ENCODE results near the gene FOXA1.

Gene FOXA1

DNA sequence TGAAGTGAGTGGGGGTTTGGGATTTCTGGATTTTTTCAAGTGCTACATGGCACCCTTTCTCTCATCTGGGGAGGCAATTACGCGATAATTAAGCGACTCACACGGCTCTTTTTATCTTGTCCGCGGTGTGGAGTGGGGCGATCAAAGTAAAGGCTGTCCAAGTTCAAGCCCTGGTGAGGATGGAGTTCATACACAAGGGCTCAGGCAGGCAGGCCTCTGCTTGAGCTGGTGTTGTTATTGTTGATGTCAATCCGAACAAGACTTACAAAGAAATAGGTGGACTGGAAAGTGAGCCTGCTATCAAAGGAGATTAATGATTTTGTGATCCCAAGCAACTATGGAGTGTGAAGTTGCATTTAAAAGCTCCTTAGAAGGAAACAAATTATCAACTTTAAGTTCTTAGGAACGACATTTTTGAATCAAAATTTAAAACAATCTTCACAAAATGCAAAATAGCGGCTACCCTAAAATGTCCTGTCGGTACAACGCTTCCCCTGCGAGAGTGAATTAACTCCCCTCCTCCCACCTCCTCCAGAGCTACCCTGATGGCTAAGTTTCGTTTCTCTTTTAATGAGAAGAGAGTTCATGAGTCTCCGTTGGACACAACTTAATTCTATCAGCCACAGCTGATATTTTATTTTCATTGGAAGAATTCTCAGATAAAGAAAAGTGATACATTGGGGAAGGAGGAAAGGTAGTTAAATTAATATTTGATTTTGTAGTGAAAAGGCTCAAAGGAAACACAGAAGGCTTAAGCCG lies 5.9 kb downstream of the FOXA1 start:
- H3K9me3 ChIP-seq (ENCODE audit: control insufficient read depth, low read length): no peaks in the 10 kb centered on the region
- no peak overlapping the region for H3K4me3 ChIP-seq (ENCODE audit: extremely low read depth, insufficient read depth, low read length, poor library complexity, severe bottlenecking)
- H3K36me3 ChIP-seq (ENCODE audit: control insufficient read depth, insufficient read depth, low read length): no peaks in the 10 kb centered on the region
- no peak overlapping the region for H3K27ac ChIP-seq (ENCODE audit: low read depth, low read length, severe bottlenecking)
- 0 to 2% methylated on average over 6 to 8 of the region's 16 CpGs for WGBS, 2 experiments (ENCODE audit: insufficient coverage in 2 of 2)
- peaks cover 11% of the 10 kb centered on the region for H3K4me1 ChIP-seq (ENCODE audit: control insufficient read depth, insufficient read depth, low read length, poor library complexity, severe bottlenecking)

DNA sequence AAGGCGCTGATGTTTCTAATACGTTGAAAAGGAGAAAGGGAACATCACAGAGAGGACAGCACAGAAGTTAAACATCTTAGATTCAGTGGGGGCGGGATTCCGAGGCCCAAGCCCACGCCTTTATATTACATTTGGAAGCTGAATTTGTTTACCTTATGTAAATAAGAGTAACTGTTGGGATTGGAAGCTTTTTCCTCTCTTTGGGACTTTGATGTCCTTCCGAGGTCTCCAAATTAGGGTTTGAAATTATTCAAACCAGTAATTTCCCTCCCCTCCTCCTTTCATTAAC lies 6.4 kb downstream of the FOXA1 start:
- Histone ChIP-seq H3K36me3 (ENCODE audit: control insufficient read depth, insufficient read depth, low read length) (no peaks in the 10 kb centered on the region), H3K4me3 (ENCODE audit: extremely low read depth, insufficient read depth, low read length, poor library complexity, severe bottlenecking) (no peak overlapping the region), H3K9me3 (ENCODE audit: control insufficient read depth, low read length) (no peaks in the 10 kb centered on the region), H3K27ac (ENCODE audit: low read depth, low read length, severe bottlenecking) (no peak overlapping the region), H3K4me1 (ENCODE audit: control insufficient read depth, insufficient read depth, low read length, poor library complexity, severe bottlenecking) (peaks cover 11% of the 10 kb centered on the region)
- WGBS, 2 experiments (ENCODE audit: insufficient coverage in 2 of 2): 0% methylated on average over 2 to 5 of the region's 6 CpGs

DNA sequence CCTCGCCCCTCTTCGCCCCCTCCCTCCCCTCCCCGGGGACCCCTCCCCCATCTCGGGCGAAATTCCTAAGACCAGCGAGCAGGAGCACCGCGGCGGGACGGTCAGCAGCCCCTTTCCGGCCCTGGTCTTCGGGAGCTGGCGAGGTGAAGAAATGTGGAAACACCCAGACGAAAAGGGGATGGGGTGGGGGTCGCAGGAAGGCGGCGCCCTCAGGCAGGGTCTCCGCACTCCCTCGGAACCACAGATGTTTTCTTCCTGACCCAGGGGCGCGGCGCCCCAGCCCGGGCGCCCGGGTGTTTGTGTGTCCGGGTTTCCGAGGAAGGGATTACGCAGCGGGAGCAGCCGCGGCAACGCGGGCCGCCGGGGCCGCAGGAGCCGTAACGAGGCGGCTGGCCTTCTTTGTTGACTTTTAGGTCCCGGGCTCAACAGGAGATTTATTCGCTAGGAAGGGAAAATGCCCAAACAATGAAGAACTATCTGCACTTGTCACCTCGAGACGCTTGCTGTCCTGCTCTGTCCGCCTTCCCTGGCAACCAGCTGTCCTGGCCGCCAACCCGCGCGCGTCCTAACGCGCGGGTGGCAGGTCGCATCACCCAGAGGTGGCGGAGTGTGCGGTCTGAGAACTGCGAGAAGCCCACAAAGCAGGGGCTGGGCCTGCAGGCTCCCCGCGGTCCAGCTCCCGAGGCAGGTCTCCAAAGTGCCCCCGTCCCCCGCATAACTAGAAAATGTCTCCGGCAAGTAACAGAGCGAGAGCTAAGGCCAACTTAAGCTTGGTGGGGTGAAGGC lies 7.0 kb downstream of the FOXA1 start:
- WGBS, 2 experiments (ENCODE audit: insufficient coverage in 2 of 2): 1% methylated on average over 44 to 48 of the region's 63 CpGs
- peaks cover 11% of the 10 kb centered on the region for H3K4me1 ChIP-seq (ENCODE audit: control insufficient read depth, insufficient read depth, low read length, poor library complexity, severe bottlenecking)

DNA sequence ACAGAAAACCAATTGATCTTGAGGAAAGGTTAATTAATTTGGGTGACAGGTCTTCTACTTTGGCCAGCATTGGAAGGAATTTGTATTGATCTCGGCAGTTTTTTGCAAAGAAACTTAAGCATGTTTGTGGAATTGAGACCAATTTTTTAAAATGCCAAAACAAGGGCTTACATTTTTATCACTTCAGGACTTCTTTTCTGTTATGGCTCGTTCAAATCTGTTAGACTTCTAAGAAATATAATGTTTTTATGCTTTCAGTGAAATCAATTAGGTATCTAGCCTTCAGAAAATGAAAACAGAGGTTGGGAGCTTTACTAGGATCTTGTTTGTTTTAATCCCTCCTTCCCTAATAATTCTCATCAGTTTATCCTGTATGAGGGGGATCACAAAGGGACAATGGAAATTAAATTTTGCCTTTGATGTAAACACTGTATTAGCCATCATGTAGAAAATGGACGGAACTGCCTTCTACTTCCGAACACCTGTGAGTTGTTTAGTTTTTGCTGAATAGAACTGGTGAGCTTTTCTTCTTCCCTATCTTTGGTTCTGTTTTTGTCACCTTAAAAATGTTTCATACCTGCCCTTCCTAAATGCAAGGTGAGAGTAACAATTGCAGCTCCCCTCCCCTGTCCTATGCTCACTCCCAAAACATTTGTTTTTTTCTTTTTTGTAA lies 7.8 kb downstream of the FOXA1 start:
- 0 to 7% methylated on average over 1 to 3 of the region's 4 CpGs for WGBS, 2 experiments (ENCODE audit: insufficient coverage in 2 of 2)
- no peaks in the 10 kb centered on the region for H3K36me3 ChIP-seq (ENCODE audit: control insufficient read depth, insufficient read depth, low read length)
- H3K27ac ChIP-seq (ENCODE audit: low read depth, low read length, severe bottlenecking): no peak overlapping the region
- H3K9me3 ChIP-seq (ENCODE audit: control insufficient read depth, low read length): no peaks in the 10 kb centered on the region
- peaks cover 11% of the 10 kb centered on the region for H3K4me1 ChIP-seq (ENCODE audit: control insufficient read depth, insufficient read depth, low read length, poor library complexity, severe bottlenecking)
- H3K4me3 ChIP-seq (ENCODE audit: extremely low read depth, insufficient read depth, low read length, poor library complexity, severe bottlenecking): no peak overlapping the region

More for the DNA sequence above, 7.0 kb downstream of the FOXA1 start:
- Histone ChIP-seq H3K36me3 (ENCODE audit: control insufficient read depth, insufficient read depth, low read length) (no peaks in the 10 kb centered on the region), H3K4me3 (ENCODE audit: extremely low read depth, insufficient read depth, low read length, poor library complexity, severe bottlenecking) (peak overlapping the region; percentile 25), H3K9me3 (ENCODE audit: control insufficient read depth, low read length) (no peaks in the 10 kb centered on the region), H3K27ac (ENCODE audit: low read depth, low read length, severe bottlenecking) (no peak overlapping the region)

DNA sequence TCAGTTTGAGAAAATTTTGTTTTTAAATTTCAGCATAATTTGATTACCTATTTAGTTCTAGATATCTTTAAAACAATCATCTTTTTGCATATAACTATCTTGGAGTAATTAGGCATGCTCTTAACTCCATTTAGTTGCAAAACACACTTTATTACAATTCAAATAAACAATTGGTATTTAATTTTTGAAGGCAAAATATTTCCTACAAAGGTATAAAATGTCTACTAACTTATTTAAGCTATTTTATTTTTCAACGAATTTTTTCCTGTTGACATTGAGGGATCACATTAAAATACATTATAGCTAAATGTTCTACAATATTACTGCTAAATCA lies 8.3 kb downstream of the FOXA1 start:
- no peak overlapping the region for H3K4me3 ChIP-seq (ENCODE audit: extremely low read depth, insufficient read depth, low read length, poor library complexity, severe bottlenecking)
- H3K4me1 ChIP-seq (ENCODE audit: control insufficient read depth, insufficient read depth, low read length, poor library complexity, severe bottlenecking): peaks cover 11% of the 10 kb centered on the region
- no peaks in the 10 kb centered on the region for H3K36me3 ChIP-seq (ENCODE audit: control insufficient read depth, insufficient read depth, low read length)
- no CpG with 5 or more reads among the region's 1 CpG for WGBS, 2 experiments (ENCODE audit: insufficient coverage in 2 of 2)
- no peak overlapping the region for H3K27ac ChIP-seq (ENCODE audit: low read depth, low read length, severe bottlenecking)
- no peaks in the 10 kb centered on the region for H3K9me3 ChIP-seq (ENCODE audit: control insufficient read depth, low read length)

DNA sequence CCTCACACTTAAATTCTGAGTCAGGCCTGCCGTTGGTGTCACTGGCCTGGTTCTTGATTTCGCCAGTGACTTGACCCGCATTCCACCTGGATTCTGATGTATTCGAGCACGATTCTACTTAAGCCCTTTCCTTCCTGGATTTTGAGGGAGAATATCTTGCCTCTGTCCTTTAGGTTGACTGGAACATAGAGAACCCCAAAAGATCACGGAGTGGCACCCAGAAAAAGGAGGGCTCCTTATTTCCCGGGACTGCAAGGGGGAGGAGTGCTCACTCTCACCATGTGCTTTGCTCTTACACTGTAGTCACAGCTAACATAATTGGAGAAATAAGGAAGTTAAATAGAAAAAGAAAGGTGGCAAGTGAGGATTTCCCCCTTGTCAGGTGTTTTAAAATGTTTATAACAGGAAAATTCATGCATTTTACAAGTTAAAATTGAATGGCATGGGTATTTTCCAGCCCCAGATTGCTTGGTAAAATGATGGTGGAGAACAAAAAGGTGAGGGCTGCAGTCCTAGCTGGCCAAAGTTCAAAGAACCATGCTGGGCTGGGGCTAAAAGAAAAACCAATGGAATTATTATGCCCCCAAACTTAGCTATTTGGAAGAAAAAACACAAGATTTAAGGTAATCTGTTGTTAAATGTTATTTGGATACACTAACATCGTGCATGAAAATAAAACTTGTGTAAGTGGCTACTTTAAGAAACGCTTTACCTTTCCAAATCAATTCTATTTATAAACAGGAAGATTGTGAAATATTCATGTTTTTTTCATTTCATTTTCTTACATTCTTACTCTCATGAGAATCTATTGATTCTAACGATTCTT lies 8.9 kb downstream of the FOXA1 start:
- Histone ChIP-seq H3K36me3 (ENCODE audit: control insufficient read depth, insufficient read depth, low read length) (no peaks in the 10 kb centered on the region), H3K4me3 (ENCODE audit: extremely low read depth, insufficient read depth, low read length, poor library complexity, severe bottlenecking) (no peak overlapping the region), H3K9me3 (ENCODE audit: control insufficient read depth, low read length) (no peaks in the 10 kb centered on the region), H3K4me1 (ENCODE audit: control insufficient read depth, insufficient read depth, low read length, poor library complexity, severe bottlenecking) (peaks cover 11% of the 10 kb centered on the region), H3K27ac (ENCODE audit: low read depth, low read length, severe bottlenecking) (no peak overlapping the region)
- 4% methylated on average over 4 to 7 of the region's 10 CpGs for WGBS, 2 experiments (ENCODE audit: insufficient coverage in 2 of 2)

DNA sequence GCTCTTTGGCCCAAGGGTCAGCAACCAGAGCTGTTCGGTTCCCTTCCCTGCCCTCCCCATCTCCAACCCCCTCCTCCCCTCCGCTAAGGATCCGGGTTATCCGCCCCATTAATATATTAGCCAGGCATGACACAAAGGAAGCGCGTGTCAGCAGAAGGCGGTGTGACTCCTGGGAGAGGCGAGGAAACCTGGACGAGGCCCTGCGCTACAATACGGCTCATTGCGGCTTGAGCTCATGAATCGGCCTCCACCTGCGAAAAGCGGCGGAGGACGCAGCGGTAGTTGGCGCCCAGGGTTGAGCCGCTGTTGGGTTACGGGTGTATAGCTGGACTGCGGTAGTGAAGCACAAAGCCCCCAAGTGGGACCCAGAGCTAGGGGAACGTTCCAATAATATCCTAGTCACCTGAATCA lies 9.9 kb downstream of the FOXA1 start:
- no peak overlapping the region for H3K4me3 ChIP-seq (ENCODE audit: extremely low read depth, insufficient read depth, low read length, poor library complexity, severe bottlenecking)
- 1 to 2% methylated on average over 17 to 20 of the region's 23 CpGs for WGBS, 2 experiments (ENCODE audit: insufficient coverage in 2 of 2)
- H3K9me3 ChIP-seq (ENCODE audit: control insufficient read depth, low read length): no peaks in the 10 kb centered on the region

DNA sequence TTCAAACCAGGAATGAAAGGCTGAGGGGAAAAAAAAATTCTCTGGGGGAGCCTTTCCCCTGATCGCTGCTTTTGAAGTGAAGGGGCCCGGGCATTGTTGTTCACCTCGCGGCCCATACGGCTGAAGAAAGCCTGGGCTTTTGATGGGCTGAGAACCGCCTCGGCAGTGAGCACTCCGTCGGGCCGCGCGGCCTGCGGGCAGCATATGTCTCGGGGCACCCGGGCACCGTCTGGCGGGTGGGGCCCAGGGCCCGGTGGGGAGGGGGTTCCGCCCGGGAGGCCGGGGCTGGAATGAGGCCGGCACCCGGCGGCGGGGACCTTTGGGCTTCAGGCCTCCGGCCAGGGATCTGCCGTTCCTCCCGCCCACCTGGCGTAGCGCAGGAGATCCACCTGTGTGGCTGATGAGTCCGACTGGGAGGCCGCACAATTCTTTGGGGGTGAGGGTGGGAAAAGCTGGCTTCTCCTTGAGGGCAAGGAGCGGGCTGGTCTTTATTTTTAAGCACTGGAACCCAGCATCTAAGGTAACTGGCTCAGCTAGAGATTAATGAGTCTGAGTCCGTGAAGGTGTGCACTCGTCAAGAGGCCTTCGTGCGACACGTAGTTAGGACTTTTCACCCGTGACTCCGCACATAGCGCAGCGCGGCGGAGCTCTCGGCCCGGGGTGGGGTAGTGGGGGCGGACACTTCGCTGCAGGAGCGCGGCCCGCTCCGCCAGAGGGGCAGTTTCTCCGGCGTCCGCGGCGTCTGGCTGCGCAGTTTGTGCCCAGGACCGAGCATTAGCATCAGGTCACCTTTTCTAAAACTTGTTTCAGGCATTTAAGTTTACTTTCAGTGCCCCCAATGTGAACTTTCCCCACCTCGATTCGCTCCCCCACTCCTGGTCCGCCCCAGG lies 10.6 kb downstream of the FOXA1 start:
- 2 to 4% methylated on average over 43 to 49 of the region's 62 CpGs for WGBS, 2 experiments (ENCODE audit: insufficient coverage in 2 of 2)
- no peaks in the 10 kb centered on the region for H3K36me3 ChIP-seq (ENCODE audit: control insufficient read depth, insufficient read depth, low read length)

More for the DNA sequence above, 9.9 kb downstream of the FOXA1 start:
- Histone ChIP-seq H3K36me3 (ENCODE audit: control insufficient read depth, insufficient read depth, low read length) (no peaks in the 10 kb centered on the region), H3K4me1 (ENCODE audit: control insufficient read depth, insufficient read depth, low read length, poor library complexity, severe bottlenecking) (peaks cover 11% of the 10 kb centered on the region), H3K27ac (ENCODE audit: low read depth, low read length, severe bottlenecking) (no peak overlapping the region)

DNA sequence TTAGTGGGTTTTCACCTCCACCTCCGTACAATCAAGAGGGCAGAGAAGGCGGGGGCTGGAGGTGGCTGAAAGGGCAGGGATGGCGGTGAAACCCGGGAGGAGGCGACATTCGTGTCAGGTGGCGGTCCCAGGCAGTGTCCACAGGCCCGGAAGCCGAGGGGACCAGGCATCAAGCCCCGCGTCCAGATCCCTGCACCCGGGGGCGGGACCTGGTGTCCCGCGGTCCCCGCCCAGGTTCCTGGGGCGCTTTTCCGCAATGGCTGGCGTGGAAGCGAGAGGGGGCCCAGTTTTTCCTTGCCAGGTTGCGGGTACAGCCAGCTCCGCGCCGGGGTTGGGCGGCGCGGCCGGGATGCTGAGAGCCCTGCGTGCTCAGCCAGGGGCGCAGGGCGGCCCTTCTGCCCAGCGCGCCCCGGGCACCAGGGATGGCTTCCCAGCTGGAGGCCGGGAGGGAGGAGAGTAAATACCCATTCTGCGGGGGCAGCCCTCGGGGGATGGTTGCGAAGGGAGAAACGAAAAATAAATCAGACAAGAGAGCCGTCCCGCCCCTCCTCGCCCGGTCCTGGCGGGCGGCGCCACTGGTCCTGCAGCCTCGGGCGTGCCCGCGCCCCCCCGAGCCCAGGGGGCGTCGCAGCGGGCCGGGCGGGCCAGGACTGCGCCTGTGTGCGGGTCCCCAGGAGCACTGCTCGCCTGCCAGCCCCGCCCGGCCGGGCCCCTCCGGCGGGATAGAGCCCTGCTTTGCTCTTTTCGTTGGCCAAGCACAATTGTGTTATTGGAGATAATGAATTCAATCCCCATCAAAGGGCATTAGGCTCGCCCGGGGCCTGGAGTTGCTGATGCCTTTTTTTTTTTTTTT lies 11.5 kb downstream of the FOXA1 start:
- Histone ChIP-seq H3K36me3 (ENCODE audit: control insufficient read depth, insufficient read depth, low read length) (no peaks in the 10 kb centered on the region), H3K4me1 (ENCODE audit: control insufficient read depth, insufficient read depth, low read length, poor library complexity, severe bottlenecking) (peaks cover 8% of the 10 kb centered on the region), H3K27ac (ENCODE audit: low read depth, low read length, severe bottlenecking) (no peak overlapping the region), H3K9me3 (ENCODE audit: control insufficient read depth, low read length) (no peaks in the 10 kb centered on the region), H3K4me3 (ENCODE audit: extremely low read depth, insufficient read depth, low read length, poor library complexity, severe bottlenecking) (peak overlapping the region; percentile 14)
- 1 to 2% methylated on average over 40 to 46 of the region's 67 CpGs for WGBS, 2 experiments (ENCODE audit: insufficient coverage in 2 of 2)

More for the DNA sequence above, 10.6 kb downstream of the FOXA1 start:
- peak overlapping the region; percentile 14 for H3K4me3 ChIP-seq (ENCODE audit: extremely low read depth, insufficient read depth, low read length, poor library complexity, severe bottlenecking)
- no peaks in the 10 kb centered on the region for H3K9me3 ChIP-seq (ENCODE audit: control insufficient read depth, low read length)
- no peak overlapping the region for H3K27ac ChIP-seq (ENCODE audit: low read depth, low read length, severe bottlenecking)
- peaks cover 11% of the 10 kb centered on the region for H3K4me1 ChIP-seq (ENCODE audit: control insufficient read depth, insufficient read depth, low read length, poor library complexity, severe bottlenecking)

Data from mesodermal cell (in vitro differentiated cells).